K562 (cell line): ENCODE measurements around the gene OR2AP1. TPM values are rescaled to one million over a fixed set of nuclear protein-coding genes. Genes with fewer than 3 reads are reported as not detected.

Experiments
- GATA2 ChIP-seq: sonication (generic); formaldehyde crosslinking; IDR thresholded peaks from 2 replicates; pipeline ENCODE4 v1.4.0; 2020; ENCODE audit warnings: mild to moderate bottlenecking, missing genetic modification reagents
- GATAD2A ChIP-seq: fragments of 450-650 bp; IDR thresholded peaks from 2 replicates; pipeline ENCODE4 v1.6.1; 2017
- NR3C1 ChIP-seq: sonication (generic); formaldehyde crosslinking; IDR thresholded peaks from 2 replicates; pipeline ENCODE4 v1.8.1; 2022; ENCODE audit warnings: missing genetic modification reagents
- PHTF2 ChIP-seq: fragments of 250-450 bp; sonication (Bioruptor Pico); IDR thresholded peaks from 2 replicates; pipeline ENCODE4 v1.5.0; 2021; ENCODE audit warnings: mild to moderate bottlenecking
- SMARCB1 ChIP-seq: IDR thresholded peaks from 2 replicates; pipeline ENCODE4 v1.6.1; 2011; ENCODE audit warnings: improper control_type of control experiment, low read depth; ENCODE audit not compliant: insufficient read length
- ZNF354B ChIP-seq: fragments of 250-450 bp; sonication (Bioruptor Pico); IDR thresholded peaks from 2 replicates; pipeline ENCODE4 v1.4.0; 2020
- ZNF780A ChIP-seq: fragments of 250-450 bp; sonication (Bioruptor Pico); IDR thresholded peaks from 2 replicates; pipeline ENCODE4 v1.5.0; 2021; ENCODE audit warnings: mild to moderate bottlenecking
- polyA plus RNA-seq, 8 experiments: library from polyadenylated mRNA; depleted of rRNA in 4 of 8; stranded (reverse) in 5 of 8; unstranded in 3 of 8; fragments of >200 nt; fragmentation: Nextera tagmentation in 2 of 8; fragmentation: Illumina TruSeq in 1 of 8; extraction: Ambion mirVana in 2 of 8; extraction: Trizol in 1 of 8; gene quantifications; 2 replicates each; pipeline versions ENCODE4 v1.2.1 to v1.2.3, GENCODE V29; 2011 to 2014; ENCODE audit warnings: inconsistent platforms in 1 of 8, missing spikeins in 1 of 8
- total RNA-seq, 7 experiments: library from RNA; depleted of rRNA in 6 of 7; stranded (reverse); fragments of >200 nt in 6 of 7; fragmentation: Illumina TruSeq in 2 of 7; extraction: Trizol in 2 of 7; gene quantifications; 2 replicates each; pipeline versions ENCODE4 v1.2.1 to v1.2.3, GENCODE V29; 2011 to 2021; ENCODE audit warnings: low replicate concordance in 1 of 7
- TF ChIP-seq, protein P1 (sequence below): fragments of 200-600 bp; sonication (generic); IDR thresholded peaks from one replicate; pipeline ENCODE4 v1.6.1; 2012; ENCODE audit warnings: mild to moderate bottlenecking, low read depth, low read length, inconsistent platforms
- TF ChIP-seq, protein P2 (sequence below): fragments of 250-450 bp; sonication (Bioruptor Pico); IDR thresholded peaks from 2 replicates; pipeline ENCODE4 v1.8.0; 2021; ENCODE audit warnings: mild to moderate bottlenecking, moderate library complexity
- TF ChIP-seq, protein P3 (sequence below): sonication (generic); formaldehyde crosslinking; IDR thresholded peaks from 2 replicates; pipeline ENCODE4 v1.8.1; 2023; ENCODE audit warnings: mild to moderate bottlenecking, missing genetic modification reagents, moderate library complexity

OR2AP1 gene
- total and polyA plus RNA-seq, 9 of the 15 experiments (the other 6 are each of a cell fraction or from before 2014, with no cell fraction given): not detected

DNA sequence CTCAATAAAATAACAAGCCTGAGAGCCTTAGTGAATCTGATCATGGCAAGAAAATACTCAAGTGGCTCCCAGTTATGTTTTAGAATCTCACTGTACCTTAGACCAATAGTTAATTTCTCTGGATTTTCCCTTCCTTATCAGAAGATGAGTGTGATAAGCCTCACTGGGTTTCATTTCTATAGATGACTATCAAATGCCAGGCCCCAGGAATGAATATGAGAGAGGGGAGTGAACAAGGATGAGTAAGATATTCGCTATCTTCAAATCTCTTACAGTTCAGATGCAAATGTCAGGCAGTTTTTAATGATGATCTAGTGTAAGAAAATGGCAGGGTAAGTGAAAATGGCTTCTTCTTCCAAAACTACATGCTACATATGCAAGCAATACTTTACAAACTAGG lies 38.3 kb downstream of the OR2AP1 start (continued):
- TF ChIP-seq, protein P1, sequence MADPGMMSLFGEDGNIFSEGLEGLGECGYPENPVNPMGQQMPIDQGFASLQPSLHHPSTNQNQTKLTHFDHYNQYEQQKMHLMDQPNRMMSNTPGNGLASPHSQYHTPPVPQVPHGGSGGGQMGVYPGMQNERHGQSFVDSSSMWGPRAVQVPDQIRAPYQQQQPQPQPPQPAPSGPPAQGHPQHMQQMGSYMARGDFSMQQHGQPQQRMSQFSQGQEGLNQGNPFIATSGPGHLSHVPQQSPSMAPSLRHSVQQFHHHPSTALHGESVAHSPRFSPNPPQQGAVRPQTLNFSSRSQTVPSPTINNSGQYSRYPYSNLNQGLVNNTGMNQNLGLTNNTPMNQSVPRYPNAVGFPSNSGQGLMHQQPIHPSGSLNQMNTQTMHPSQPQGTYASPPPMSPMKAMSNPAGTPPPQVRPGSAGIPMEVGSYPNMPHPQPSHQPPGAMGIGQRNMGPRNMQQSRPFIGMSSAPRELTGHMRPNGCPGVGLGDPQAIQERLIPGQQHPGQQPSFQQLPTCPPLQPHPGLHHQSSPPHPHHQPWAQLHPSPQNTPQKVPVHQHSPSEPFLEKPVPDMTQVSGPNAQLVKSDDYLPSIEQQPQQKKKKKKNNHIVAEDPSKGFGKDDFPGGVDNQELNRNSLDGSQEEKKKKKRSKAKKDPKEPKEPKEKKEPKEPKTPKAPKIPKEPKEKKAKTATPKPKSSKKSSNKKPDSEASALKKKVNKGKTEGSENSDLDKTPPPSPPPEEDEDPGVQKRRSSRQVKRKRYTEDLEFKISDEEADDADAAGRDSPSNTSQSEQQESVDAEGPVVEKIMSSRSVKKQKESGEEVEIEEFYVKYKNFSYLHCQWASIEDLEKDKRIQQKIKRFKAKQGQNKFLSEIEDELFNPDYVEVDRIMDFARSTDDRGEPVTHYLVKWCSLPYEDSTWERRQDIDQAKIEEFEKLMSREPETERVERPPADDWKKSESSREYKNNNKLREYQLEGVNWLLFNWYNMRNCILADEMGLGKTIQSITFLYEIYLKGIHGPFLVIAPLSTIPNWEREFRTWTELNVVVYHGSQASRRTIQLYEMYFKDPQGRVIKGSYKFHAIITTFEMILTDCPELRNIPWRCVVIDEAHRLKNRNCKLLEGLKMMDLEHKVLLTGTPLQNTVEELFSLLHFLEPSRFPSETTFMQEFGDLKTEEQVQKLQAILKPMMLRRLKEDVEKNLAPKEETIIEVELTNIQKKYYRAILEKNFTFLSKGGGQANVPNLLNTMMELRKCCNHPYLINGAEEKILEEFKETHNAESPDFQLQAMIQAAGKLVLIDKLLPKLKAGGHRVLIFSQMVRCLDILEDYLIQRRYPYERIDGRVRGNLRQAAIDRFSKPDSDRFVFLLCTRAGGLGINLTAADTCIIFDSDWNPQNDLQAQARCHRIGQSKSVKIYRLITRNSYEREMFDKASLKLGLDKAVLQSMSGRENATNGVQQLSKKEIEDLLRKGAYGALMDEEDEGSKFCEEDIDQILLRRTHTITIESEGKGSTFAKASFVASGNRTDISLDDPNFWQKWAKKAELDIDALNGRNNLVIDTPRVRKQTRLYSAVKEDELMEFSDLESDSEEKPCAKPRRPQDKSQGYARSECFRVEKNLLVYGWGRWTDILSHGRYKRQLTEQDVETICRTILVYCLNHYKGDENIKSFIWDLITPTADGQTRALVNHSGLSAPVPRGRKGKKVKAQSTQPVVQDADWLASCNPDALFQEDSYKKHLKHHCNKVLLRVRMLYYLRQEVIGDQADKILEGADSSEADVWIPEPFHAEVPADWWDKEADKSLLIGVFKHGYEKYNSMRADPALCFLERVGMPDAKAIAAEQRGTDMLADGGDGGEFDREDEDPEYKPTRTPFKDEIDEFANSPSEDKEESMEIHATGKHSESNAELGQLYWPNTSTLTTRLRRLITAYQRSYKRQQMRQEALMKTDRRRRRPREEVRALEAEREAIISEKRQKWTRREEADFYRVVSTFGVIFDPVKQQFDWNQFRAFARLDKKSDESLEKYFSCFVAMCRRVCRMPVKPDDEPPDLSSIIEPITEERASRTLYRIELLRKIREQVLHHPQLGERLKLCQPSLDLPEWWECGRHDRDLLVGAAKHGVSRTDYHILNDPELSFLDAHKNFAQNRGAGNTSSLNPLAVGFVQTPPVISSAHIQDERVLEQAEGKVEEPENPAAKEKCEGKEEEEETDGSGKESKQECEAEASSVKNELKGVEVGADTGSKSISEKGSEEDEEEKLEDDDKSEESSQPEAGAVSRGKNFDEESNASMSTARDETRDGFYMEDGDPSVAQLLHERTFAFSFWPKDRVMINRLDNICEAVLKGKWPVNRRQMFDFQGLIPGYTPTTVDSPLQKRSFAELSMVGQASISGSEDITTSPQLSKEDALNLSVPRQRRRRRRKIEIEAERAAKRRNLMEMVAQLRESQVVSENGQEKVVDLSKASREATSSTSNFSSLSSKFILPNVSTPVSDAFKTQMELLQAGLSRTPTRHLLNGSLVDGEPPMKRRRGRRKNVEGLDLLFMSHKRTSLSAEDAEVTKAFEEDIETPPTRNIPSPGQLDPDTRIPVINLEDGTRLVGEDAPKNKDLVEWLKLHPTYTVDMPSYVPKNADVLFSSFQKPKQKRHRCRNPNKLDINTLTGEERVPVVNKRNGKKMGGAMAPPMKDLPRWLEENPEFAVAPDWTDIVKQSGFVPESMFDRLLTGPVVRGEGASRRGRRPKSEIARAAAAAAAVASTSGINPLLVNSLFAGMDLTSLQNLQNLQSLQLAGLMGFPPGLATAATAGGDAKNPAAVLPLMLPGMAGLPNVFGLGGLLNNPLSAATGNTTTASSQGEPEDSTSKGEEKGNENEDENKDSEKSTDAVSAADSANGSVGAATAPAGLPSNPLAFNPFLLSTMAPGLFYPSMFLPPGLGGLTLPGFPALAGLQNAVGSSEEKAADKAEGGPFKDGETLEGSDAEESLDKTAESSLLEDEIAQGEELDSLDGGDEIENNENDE: no peak
- TF ChIP-seq NR3C1 (no peak), GATA2 (CRISPR knock-in tag) (no peak), ZNF354B (CRISPR knock-in tag) (no peak), GATAD2A (no peak), PHTF2 (CRISPR knock-in tag) (no peak), ZNF780A (no peak), SMARCB1 (no peak)
- TF ChIP-seq, protein P2, sequence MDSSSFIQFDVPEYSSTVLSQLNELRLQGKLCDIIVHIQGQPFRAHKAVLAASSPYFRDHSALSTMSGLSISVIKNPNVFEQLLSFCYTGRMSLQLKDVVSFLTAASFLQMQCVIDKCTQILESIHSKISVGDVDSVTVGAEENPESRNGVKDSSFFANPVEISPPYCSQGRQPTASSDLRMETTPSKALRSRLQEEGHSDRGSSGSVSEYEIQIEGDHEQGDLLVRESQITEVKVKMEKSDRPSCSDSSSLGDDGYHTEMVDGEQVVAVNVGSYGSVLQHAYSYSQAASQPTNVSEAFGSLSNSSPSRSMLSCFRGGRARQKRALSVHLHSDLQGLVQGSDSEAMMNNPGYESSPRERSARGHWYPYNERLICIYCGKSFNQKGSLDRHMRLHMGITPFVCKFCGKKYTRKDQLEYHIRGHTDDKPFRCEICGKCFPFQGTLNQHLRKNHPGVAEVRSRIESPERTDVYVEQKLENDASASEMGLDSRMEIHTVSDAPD (CRISPR knock-in tag): no peak
- TF ChIP-seq, protein P3, sequence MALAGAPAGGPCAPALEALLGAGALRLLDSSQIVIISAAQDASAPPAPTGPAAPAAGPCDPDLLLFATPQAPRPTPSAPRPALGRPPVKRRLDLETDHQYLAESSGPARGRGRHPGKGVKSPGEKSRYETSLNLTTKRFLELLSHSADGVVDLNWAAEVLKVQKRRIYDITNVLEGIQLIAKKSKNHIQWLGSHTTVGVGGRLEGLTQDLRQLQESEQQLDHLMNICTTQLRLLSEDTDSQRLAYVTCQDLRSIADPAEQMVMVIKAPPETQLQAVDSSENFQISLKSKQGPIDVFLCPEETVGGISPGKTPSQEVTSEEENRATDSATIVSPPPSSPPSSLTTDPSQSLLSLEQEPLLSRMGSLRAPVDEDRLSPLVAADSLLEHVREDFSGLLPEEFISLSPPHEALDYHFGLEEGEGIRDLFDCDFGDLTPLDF (CRISPR knock-in tag): no peak
